Endodermal cell (in vitro differentiated cells): ENCODE results near the gene PDE4C. TPM values are rescaled to one million over a fixed set of nuclear protein-coding genes. Genes with fewer than 3 reads are reported as not detected.

Experiments used
- DNase-seq: peaks from one replicate; pipeline ENCODE4 v3.0.0-alpha.2; 2017
- H3K27ac ChIP-seq: 2 replicates; pipeline ENCODE4 v1.5.1; 2013; ENCODE audit warnings: mild to moderate bottlenecking, low read depth, low read length, moderate library complexity
- H3K27me3 ChIP-seq: 2 replicates; pipeline ENCODE4 v1.6.1; 2013; ENCODE audit warnings: mild to moderate bottlenecking, low read length, moderate library complexity; ENCODE audit not compliant: insufficient read depth, control insufficient read depth, poor library complexity, severe bottlenecking
- H3K36me3 ChIP-seq: 2 replicates; pipeline ENCODE4 v1.7.0; 2013; ENCODE audit warnings: mild to moderate bottlenecking, low read length, moderate library complexity; ENCODE audit not compliant: control insufficient read depth, insufficient read depth
- H3K4me1 ChIP-seq: one replicate; pipeline ENCODE4 v1.7.0; 2013; ENCODE audit warnings: low read length; ENCODE audit not compliant: control insufficient read depth, insufficient read depth
- H3K4me3 ChIP-seq: 2 replicates; pipeline ENCODE4 v1.5.1; 2013; ENCODE audit warnings: mild to moderate bottlenecking, low read length, moderate library complexity
- H3K9ac ChIP-seq: 2 replicates; pipeline ENCODE4 v1.6.1; 2013; ENCODE audit warnings: mild to moderate bottlenecking, low read length, moderate library complexity; ENCODE audit not compliant: poor library complexity, severe bottlenecking; ENCODE audit errors: extremely low read depth
- H3K9me3 ChIP-seq: 2 replicates; pipeline ENCODE4 v1.6.1; 2013; ENCODE audit warnings: mild to moderate bottlenecking, low read length, moderate library complexity; ENCODE audit not compliant: control insufficient read depth
- H3K27ac Mint-ChIP-seq: 2 replicates; pipeline ENCODE4 v1.8.0; 2020; ENCODE audit warnings: mixed read lengths
- H3K27me3 Mint-ChIP-seq: 2 replicates; pipeline ENCODE4 v1.8.0; 2021; ENCODE audit warnings: mild to moderate bottlenecking, mixed read lengths; ENCODE audit not compliant: insufficient read depth
- H3K36me3 Mint-ChIP-seq: 2 replicates; pipeline ENCODE4 v1.8.0; 2020; ENCODE audit warnings: low read depth, mixed read lengths
- H3K4me1 Mint-ChIP-seq: 2 replicates; pipeline ENCODE4 v1.8.0; 2020; ENCODE audit warnings: mixed read lengths
- H3K4me3 Mint-ChIP-seq: 2 replicates; pipeline ENCODE4 v1.8.0; 2020; ENCODE audit warnings: mild to moderate bottlenecking, moderate library complexity, mixed read lengths
- H3K9me3 Mint-ChIP-seq: 2 replicates; pipeline ENCODE4 v1.8.0; 2020; ENCODE audit warnings: mild to moderate bottlenecking, mixed read lengths
- CTCF ChIP-seq: fragments of 200-600 bp; sonication (generic); conservative IDR thresholded peaks from 2 replicates; pipeline ENCODE4 v1.5.0; 2021; ENCODE audit warnings: antibody characterized with exemption, mild to moderate bottlenecking
- WGBS, 2 experiments: methylation state at CpG; one replicate each; pipeline versions ENCODE4 v1.1.5 to v1.1.7; 2013; ENCODE audit warnings: missing lambda C conversion rate in 2 of 2, mixed read lengths in 1 of 2; ENCODE audit not compliant: insufficient coverage in 1 of 2, insufficient read length in 1 of 2; 5-methylcytosine and 5-hydroxymethylcytosine counted together
- total RNA-seq, 2 donors: library from RNA; stranded (reverse); fragmentation: NEBNext Ultra II Directional in 1 of 2; extraction: Animal tissue kit (Norgen Biotek cat#: 25700) in 1 of 2; gene quantifications; 2 replicates in 1 of 2; 3 replicates in 1 of 2; pipeline ENCODE4 v1.2.1, GENCODE V29; 2021

PDE4C gene
- total RNA-seq, 2 donors from 2014 or later: 1.1 to 2.4 TPM

GRCh38 chr19:18183529-18183928 is 42.7 kb downstream of the PDE4C start:
- H3K36me3 Mint-ChIP-seq: no peaks in the 10 kb centered on the region
- no peak for TF ChIP-seq CTCF

GRCh38 chr19:18179957-18180356 is 46.3 kb downstream of the PDE4C start:
- H3K27me3 ChIP-seq: peaks cover 6% of the 10 kb centered on the region
- no peaks in the 10 kb centered on the region for H3K9me3 ChIP-seq
- H3K27ac ChIP-seq: no peak overlapping the region
- no peak for DNase-seq
- no peak overlapping the region for H3K4me3 Mint-ChIP-seq
- WGBS, 2 experiments: 89 to 100% methylated on average over 2 to 3 of the region's 5 CpGs
- H3K4me1 ChIP-seq: no peaks in the 10 kb centered on the region
- peaks cover 6% of the 10 kb centered on the region for H3K27me3 Mint-ChIP-seq
- H3K9ac ChIP-seq: no peak overlapping the region
- no peak for TF ChIP-seq CTCF
- no peak overlapping the region for H3K27ac Mint-ChIP-seq
- H3K36me3 Mint-ChIP-seq: no peaks in the 10 kb centered on the region
- no peaks in the 10 kb centered on the region for H3K9me3 Mint-ChIP-seq
- H3K4me3 ChIP-seq: no peak overlapping the region
- H3K36me3 ChIP-seq: no peaks in the 10 kb centered on the region
- H3K4me1 Mint-ChIP-seq: no peaks in the 10 kb centered on the region

More at GRCh38 chr19:18183529-18183928, 42.7 kb downstream of the PDE4C start:
- Histone ChIP-seq H3K9ac (no peak overlapping the region), H3K4me3 (no peak overlapping the region), H3K36me3 (no peaks in the 10 kb centered on the region), H3K4me1 (no peaks in the 10 kb centered on the region), H3K27ac (no peak overlapping the region), H3K27me3 (no peaks in the 10 kb centered on the region), H3K9me3 (no peaks in the 10 kb centered on the region)
- Mint-ChIP-seq H3K9me3 (no peaks in the 10 kb centered on the region), H3K4me1 (peaks cover 4% of the 10 kb centered on the region), H3K27ac (no peak overlapping the region), H3K4me3 (no peak overlapping the region), H3K27me3 (no peaks in the 10 kb centered on the region)
- DNase-seq: no peak

- H3K36me3 ChIP-seq: no peaks in the 10 kb centered on the region
- DNase-seq: no peak
- no peaks in the 10 kb centered on the region for H3K9me3 ChIP-seq
- H3K36me3 Mint-ChIP-seq: peaks cover 3% of the 10 kb centered on the region
- peaks cover 3% of the 10 kb centered on the region for H3K4me1 ChIP-seq
- no peaks in the 10 kb centered on the region for H3K9me3 Mint-ChIP-seq
- no peak overlapping the region for H3K9ac ChIP-seq
- peaks cover 14% of the 10 kb centered on the region for H3K27me3 Mint-ChIP-seq
- H3K27me3 ChIP-seq: peaks cover 19% of the 10 kb centered on the region
- no peaks in the 10 kb centered on the region for H3K4me1 Mint-ChIP-seq
- H3K27ac Mint-ChIP-seq: no peak overlapping the region
- H3K27ac ChIP-seq: no peak overlapping the region
- no peak overlapping the region for H3K4me3 ChIP-seq
- TF ChIP-seq CTCF: no peak
- H3K4me3 Mint-ChIP-seq: no peak overlapping the region
- WGBS, 2 experiments: 92 to 96% methylated on average over 9 to 19 of the region's 19 CpGs
These were observed 49.6 kb downstream of the PDE4C start for GRCh38 chr19:18176367-18177310.
